OCI-LY7 (cell line): ENCODE measurements around the gene HEATR3. TPM values are rescaled to one million over a fixed set of nuclear protein-coding genes. Genes with fewer than 3 reads are reported as not detected.

ENCODE experiments used
- BruUV-seq: library from RNA; stranded (reverse); fragments of 400-500 nt; replicated peaks from 2 replicates; lab custom pipeline; 2021; lab: Mats Ljungman, UMichigan
- CTCF ChIA-PET: fragments of 300-600 bp; sonication (Branson Sonifier 250); formaldehyde crosslinking; loops from one replicate; lab custom pipeline; 2022; ENCODE audit warnings: antibody characterized with exemption; ENCODE audit not compliant: unreplicated experiment; lab: Charles Lee
- POLR2A ChIA-PET: fragments of 300-600 bp; sonication (Branson Sonifier 250); formaldehyde crosslinking; loops from one replicate; lab custom pipeline; 2022; ENCODE audit warnings: antibody characterized with exemption; lab: Charles Lee
- DNase-seq: peaks from one replicate; pipeline ENCODE4 v3.0.0-alpha.2; 2015; ENCODE audit warnings: low spot score
- H2AFZ ChIP-seq: fragments of 200-600 bp; sonication (generic), shearing (Covaris generic); 2 replicates; pipeline ENCODE4 v1.6.1; 2014; ENCODE audit warnings: mild to moderate bottlenecking, antibody characterized with exemption, low read length, moderate library complexity
- H3K27ac ChIP-seq: fragments of 200-600 bp; sonication (generic); 2 replicates; pipeline ENCODE4 v1.5.1; 2014; ENCODE audit warnings: mixed run types, low read depth, mild to moderate bottlenecking, moderate library complexity, low read length, inconsistent platforms; ENCODE audit not compliant: poor library complexity, severe bottlenecking
- H3K36me3 ChIP-seq: fragments of 200-600 bp; sonication (generic); 2 replicates; pipeline ENCODE4 v1.6.1; 2014; ENCODE audit warnings: mild to moderate bottlenecking, antibody characterized with exemption, low read length, moderate library complexity, mixed read lengths; ENCODE audit not compliant: insufficient read depth
- H3K4me1 ChIP-seq: fragments of 200-600 bp; sonication (generic); 2 replicates; pipeline ENCODE4 v1.5.1; 2014; ENCODE audit warnings: mild to moderate bottlenecking, low read length; ENCODE audit not compliant: insufficient read depth, poor library complexity, severe bottlenecking
- H3K4me2 ChIP-seq: fragments of 200-600 bp; sonication (generic); 2 replicates; pipeline ENCODE4 v1.6.1; 2014; ENCODE audit warnings: mild to moderate bottlenecking, low read length
- H3K4me3 ChIP-seq: fragments of 200-600 bp; sonication (generic); 2 replicates; pipeline ENCODE4 v1.5.1; 2014; ENCODE audit warnings: mild to moderate bottlenecking, low read depth, low read length; ENCODE audit not compliant: poor library complexity, severe bottlenecking
- H3K79me2 ChIP-seq: fragments of 200-600 bp; sonication (generic); 2 replicates; pipeline ENCODE4 v1.6.1; 2016; ENCODE audit warnings: low read depth, mild to moderate bottlenecking, low read length, moderate library complexity, mixed read lengths; ENCODE audit not compliant: insufficient read depth
- H3K9me2 ChIP-seq: fragments of 200-600 bp; sonication (generic); 2 replicates; pipeline ENCODE4 v1.6.1; 2016; ENCODE audit warnings: mild to moderate bottlenecking, low read length, mixed read lengths; ENCODE audit not compliant: insufficient read depth
- H3K9me3 ChIP-seq: fragments of 200-600 bp; sonication (generic); 2 replicates; pipeline ENCODE4 v1.6.1; 2014; ENCODE audit warnings: mild to moderate bottlenecking, mixed run types, low read length, mixed read lengths
- H4K20me1 ChIP-seq: fragments of 200-600 bp; sonication (generic); 2 replicates; pipeline ENCODE4 v1.6.1; 2014; ENCODE audit warnings: mild to moderate bottlenecking, antibody characterized with exemption, low read length, moderate library complexity, mixed read lengths; ENCODE audit not compliant: insufficient read depth
- CTCF ChIP-seq: fragments of 200-600 bp; sonication (generic); conservative IDR thresholded peaks from 2 replicates; pipeline ENCODE4 v1.5.1; 2014; ENCODE audit warnings: mild to moderate bottlenecking, antibody characterized with exemption, low read length, moderate library complexity, mixed read lengths
- EZH2phosphoT487 ChIP-seq: fragments of 200-600 bp; sonication (generic); IDR thresholded peaks from 2 replicates; pipeline ENCODE4 v1.6.1; 2018; ENCODE audit warnings: low read depth, borderline replicate concordance, mild to moderate bottlenecking, mixed run types, antibody characterized with exemption, low read length, moderate library complexity, mixed read lengths
- intact Hi-C: fragments of 100-400 bp; cut with micrococcal nuclease; formaldehyde crosslinking; loops from one replicate; pipeline ENCODE4 v1.10.0; 2022; ENCODE audit not compliant: unreplicated experiment
- total RNA-seq, 2 experiments: library from RNA; depleted of rRNA in 1 of 2; stranded (reverse); fragments of >200 nt in 1 of 2; shearing (Covaris generic) in 1 of 2; gene quantifications; 2 replicates each; pipeline ENCODE4 v1.2.3, GENCODE V29; 2014 to 2022

HEATR3 gene
- total RNA-seq, 2 experiments from 2014 or later, result 34.2 to 50.6 TPM

GRCh38 chr16:50071075-50071671 lies 5.4 kb downstream of the HEATR3 start:
- POLR2A ChIA-PET, result no interaction called here
- no peak for TF ChIP-seq EZH2phosphoT487
- TF ChIP-seq CTCF, result no peak
- no peak overlapping the region for H2AFZ ChIP-seq
- intact Hi-C loops, result loop anchor here (10.0 kb wide), 1 partner anchor 254 kb away; no protein-coding TSS in a partner anchor
- H3K4me1 ChIP-seq, result peaks cover 21% of the 10 kb centered on the region
- H3K79me2 ChIP-seq, result peaks cover 32% of the 10 kb centered on the region
- H4K20me1 ChIP-seq, result peaks cover 5% of the 10 kb centered on the region; the same call in 1 of the 2 replicates
- no TSS peak for BruUV-seq
- no peaks in the 10 kb centered on the region for H3K9me3 ChIP-seq
- CTCF ChIA-PET, result interaction anchor here (1.0 kb wide), 1 partner anchor 46 kb away, joined by 4 read pairs; the partner anchor contains the start of gene CNEP1R1
- no peak overlapping the region for H3K4me2 ChIP-seq
- no peaks in the 10 kb centered on the region for H3K9me2 ChIP-seq
- DNase-seq, result no peak
- H3K36me3 ChIP-seq, result peaks cover 76% of the 10 kb centered on the region
- H3K4me3 ChIP-seq, result no peak overlapping the region
- no peak overlapping the region for H3K27ac ChIP-seq

- Histone ChIP-seq H3K4me1 (peaks cover 11% of the 10 kb centered on the region), H3K36me3 (peaks cover 87% of the 10 kb centered on the region), H3K27ac (no peak overlapping the region), H3K9me3 (no peaks in the 10 kb centered on the region), H3K4me3 (no peak overlapping the region), H3K79me2 (peaks cover 18% of the 10 kb centered on the region), H2AFZ (no peak overlapping the region), H4K20me1 (peaks cover 5% of the 10 kb centered on the region; the same call in 1 of the 2 replicates), H3K9me2 (no peaks in the 10 kb centered on the region), H3K4me2 (no peak overlapping the region)
- ChIA-PET POLR2A (no interaction called here), CTCF (no interaction called here)
- BruUV-seq, result TSS peak; percentile 14
- no peak for TF ChIP-seq CTCF
- no peak for TF ChIP-seq EZH2phosphoT487
- intact Hi-C loops, result loop anchor here (10.0 kb wide), 1 partner anchor 252 kb away; no protein-coding TSS in a partner anchor
- no peak for DNase-seq
These were observed 7.0 kb downstream of the HEATR3 start for GRCh38 chr16:50072730-50073129.
